ENCODE measurements around the gene SPATA6L.

DNA sequence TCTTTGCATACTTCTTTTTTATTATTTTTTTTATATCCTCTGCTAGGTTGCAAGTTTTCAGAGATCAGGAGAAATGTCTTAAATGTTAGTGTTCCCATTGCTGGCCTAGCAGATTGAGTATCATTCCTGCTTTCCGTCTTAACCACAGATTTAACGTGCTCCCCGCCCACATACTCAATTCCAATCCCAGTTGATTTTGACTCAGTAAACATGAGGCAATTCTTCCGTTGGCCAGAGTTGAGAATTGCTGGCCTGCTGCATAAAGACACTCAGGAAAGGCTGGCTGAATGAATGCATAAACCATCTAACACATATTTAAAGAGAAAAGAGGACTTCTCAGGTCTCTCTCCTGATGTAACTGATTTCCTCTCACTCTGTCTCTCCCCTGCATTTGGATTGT, 51.0 kb downstream of the SPATA6L start:
- TF ChIP-seq YY1 (IDR thresholded peaks at IDR 0.05; ENCODE audit: insufficient read depth, insufficient read length) (no peak), SUZ12 (IDR thresholded peaks at IDR 0.05; ENCODE audit: extremely low read depth, insufficient read depth, insufficient read length) (no peak), ZNF274 (IDR thresholded peaks at IDR 0.05; ENCODE audit: low read depth, low read length) (no peak)
